C4-2B (cell line): ENCODE data around the gene ARHGAP42.
"Not testable (repeated sequence)": the region's sequence is repeated elsewhere in the genome, so short reads cannot be mapped to it uniquely, and the experiment has no call there.

Source experiments
- ZFX ChIP-seq: fragments of 450-650 bp; IDR thresholded peaks from 2 replicates; pipeline ENCODE4 v1.6.1; 2017
- TF ChIP-seq, protein P1 (sequence below): fragments of 450-650 bp; conservative IDR thresholded peaks from 2 replicates; pipeline ENCODE4 v1.5.1; 2017; ENCODE audit warnings: mild to moderate bottlenecking

DNA sequence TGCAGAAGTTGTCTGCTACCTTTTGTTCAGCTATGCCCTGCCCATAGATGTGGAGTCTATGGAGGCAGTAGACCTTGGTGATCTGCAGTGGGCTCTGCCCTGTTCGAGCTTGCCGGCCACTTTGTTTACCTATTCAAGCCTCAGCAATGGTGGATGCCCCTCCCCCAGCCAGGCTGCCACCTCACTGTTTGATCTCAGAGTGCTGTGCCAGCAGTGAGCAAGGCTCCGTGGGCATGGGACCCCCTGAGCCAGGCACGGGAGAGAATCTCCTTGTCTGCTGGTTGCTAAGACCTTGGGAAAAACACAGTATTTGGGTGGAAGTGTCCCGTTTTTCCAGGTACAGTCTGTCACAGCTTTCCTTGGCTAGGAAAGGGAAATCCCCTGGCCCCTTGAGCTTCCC is 214.4 kb downstream of the ARHGAP42 start:
- TF ChIP-seq, protein P1, sequence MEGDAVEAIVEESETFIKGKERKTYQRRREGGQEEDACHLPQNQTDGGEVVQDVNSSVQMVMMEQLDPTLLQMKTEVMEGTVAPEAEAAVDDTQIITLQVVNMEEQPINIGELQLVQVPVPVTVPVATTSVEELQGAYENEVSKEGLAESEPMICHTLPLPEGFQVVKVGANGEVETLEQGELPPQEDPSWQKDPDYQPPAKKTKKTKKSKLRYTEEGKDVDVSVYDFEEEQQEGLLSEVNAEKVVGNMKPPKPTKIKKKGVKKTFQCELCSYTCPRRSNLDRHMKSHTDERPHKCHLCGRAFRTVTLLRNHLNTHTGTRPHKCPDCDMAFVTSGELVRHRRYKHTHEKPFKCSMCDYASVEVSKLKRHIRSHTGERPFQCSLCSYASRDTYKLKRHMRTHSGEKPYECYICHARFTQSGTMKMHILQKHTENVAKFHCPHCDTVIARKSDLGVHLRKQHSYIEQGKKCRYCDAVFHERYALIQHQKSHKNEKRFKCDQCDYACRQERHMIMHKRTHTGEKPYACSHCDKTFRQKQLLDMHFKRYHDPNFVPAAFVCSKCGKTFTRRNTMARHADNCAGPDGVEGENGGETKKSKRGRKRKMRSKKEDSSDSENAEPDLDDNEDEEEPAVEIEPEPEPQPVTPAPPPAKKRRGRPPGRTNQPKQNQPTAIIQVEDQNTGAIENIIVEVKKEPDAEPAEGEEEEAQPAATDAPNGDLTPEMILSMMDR = not testable (repeated sequence)
- TF ChIP-seq ZFX = not testable (repeated sequence)
